K562 (cell line): Measurements from ENCODE around the gene XKR3. TPM values are rescaled to one million over a fixed set of nuclear protein-coding genes. Genes with fewer than 3 reads are reported as not detected.

Experiments
- DNMT1 ChIP-seq: fragments of 450-650 bp; IDR thresholded peaks from 2 replicates; pipeline ENCODE4 v1.6.1; 2016; ENCODE audit warnings: antibody characterized with exemption, mild to moderate bottlenecking
- EGR1 ChIP-seq: fragments of 450-650 bp; conservative IDR thresholded peaks from 2 replicates; pipeline ENCODE4 v1.6.1; 2017; ENCODE audit warnings: mild to moderate bottlenecking
- ESRRA ChIP-seq: fragments of 450-650 bp; IDR thresholded peaks from 2 replicates; pipeline ENCODE4 v1.6.1; 2014; ENCODE audit warnings: low read depth, mild to moderate bottlenecking, moderate library complexity, borderline replicate concordance
- NBN ChIP-seq: fragments of 450-650 bp; IDR thresholded peaks from 2 replicates; pipeline ENCODE4 v1.6.1; 2016; ENCODE audit warnings: low read depth, mild to moderate bottlenecking
- PHF8 ChIP-seq: fragments of 200-600 bp; sonication (generic); IDR thresholded peaks from 2 replicates; pipeline ENCODE4 v1.6.1; 2012; ENCODE audit warnings: mixed run types, mild to moderate bottlenecking, inconsistent platforms, low read length, moderate library complexity, borderline replicate concordance
- RBM14 ChIP-seq: fragments of 200-400 bp; formaldehyde crosslinking; IDR thresholded peaks from 2 replicates; pipeline ENCODE4 v1.6.1; 2018; ENCODE audit warnings: low read depth, mild to moderate bottlenecking, low read length, moderate library complexity, borderline replicate concordance; ENCODE audit not compliant: insufficient read depth
- SRSF7 ChIP-seq: fragments of 200-400 bp; formaldehyde crosslinking; optimal IDR thresholded peaks from 2 replicates; pipeline ENCODE3; 2017; ENCODE audit warnings: mild to moderate bottlenecking, low read depth, low read length
- YBX1 ChIP-seq: fragments of 450-650 bp; IDR thresholded peaks from 2 replicates; pipeline ENCODE4 v1.7.1; 2016; ENCODE audit warnings: mild to moderate bottlenecking
- ZNF316 ChIP-seq: fragments of 450-650 bp; IDR thresholded peaks from 2 replicates; pipeline ENCODE4 v1.6.1; 2016
- ZNF324 ChIP-seq: fragments of 250-450 bp; sonication (Bioruptor Pico); IDR thresholded peaks from 2 replicates; pipeline ENCODE4 v1.4.0; 2020; ENCODE audit warnings: mild to moderate bottlenecking
- ZNF77 ChIP-seq: fragments of 250-450 bp; sonication (Bioruptor Pico); IDR thresholded peaks from 2 replicates; pipeline ENCODE4 v1.5.0; 2020
- polyA plus RNA-seq, 8 experiments: library from polyadenylated mRNA; depleted of rRNA in 4 of 8; stranded (reverse) in 5 of 8; unstranded in 3 of 8; fragments of >200 nt; fragmentation: Nextera tagmentation in 2 of 8; fragmentation: Illumina TruSeq in 1 of 8; extraction: Ambion mirVana in 2 of 8; extraction: Trizol in 1 of 8; gene quantifications; 2 replicates each; pipeline versions ENCODE4 v1.2.1 to v1.2.3, GENCODE V29; 2011 to 2014; ENCODE audit warnings: inconsistent platforms in 1 of 8, missing spikeins in 1 of 8
- total RNA-seq, 7 experiments: library from RNA; depleted of rRNA in 6 of 7; stranded (reverse); fragments of >200 nt in 6 of 7; fragmentation: Illumina TruSeq in 2 of 7; extraction: Trizol in 2 of 7; gene quantifications; 2 replicates each; pipeline versions ENCODE4 v1.2.1 to v1.2.3, GENCODE V29; 2011 to 2021; ENCODE audit warnings: low replicate concordance in 1 of 7
- TF ChIP-seq, protein P1 (sequence below): fragments of 250-450 bp; sonication (Bioruptor Pico); IDR thresholded peaks from 2 replicates; pipeline ENCODE4 v1.5.0; 2021
- TF ChIP-seq, protein P2 (sequence below): sonication (generic); formaldehyde crosslinking; IDR thresholded peaks from 2 replicates; pipeline ENCODE4 v1.8.0; 2022; ENCODE audit warnings: missing genetic modification reagents, mild to moderate bottlenecking, moderate library complexity, borderline replicate concordance
- TF ChIP-seq, protein P3 (sequence below): fragments of 250-450 bp; sonication (Bioruptor Pico); IDR thresholded peaks from 2 replicates; pipeline ENCODE4 v1.4.0; 2020
- TF ChIP-seq, protein P4 (sequence below): fragments of 450-650 bp; conservative IDR thresholded peaks from 2 replicates; pipeline ENCODE4 v1.6.1; 2016; ENCODE audit warnings: missing genetic modification characterization, low read depth, mild to moderate bottlenecking, missing compliant biosample characterization, moderate library complexity
- TF ChIP-seq, protein P5 (sequence below): fragments of 450-650 bp; IDR thresholded peaks from 2 replicates; pipeline ENCODE4 v1.7.1; 2018; ENCODE audit warnings: mild to moderate bottlenecking, low read depth; ENCODE audit not compliant: partially characterized antibody
- TF ChIP-seq, protein P6 (sequence below): fragments of 450-650 bp; IDR thresholded peaks from 2 replicates; pipeline ENCODE4 v1.6.1; 2018; ENCODE audit warnings: mild to moderate bottlenecking, low read depth; ENCODE audit not compliant: partially characterized antibody

Gene XKR3
- total and polyA plus RNA-seq, 9 of the 15 experiments (the other 6 are each of a cell fraction or from before 2014, with no cell fraction given), result 3.5 to 11.5 (median 7.1) TPM

DNA sequence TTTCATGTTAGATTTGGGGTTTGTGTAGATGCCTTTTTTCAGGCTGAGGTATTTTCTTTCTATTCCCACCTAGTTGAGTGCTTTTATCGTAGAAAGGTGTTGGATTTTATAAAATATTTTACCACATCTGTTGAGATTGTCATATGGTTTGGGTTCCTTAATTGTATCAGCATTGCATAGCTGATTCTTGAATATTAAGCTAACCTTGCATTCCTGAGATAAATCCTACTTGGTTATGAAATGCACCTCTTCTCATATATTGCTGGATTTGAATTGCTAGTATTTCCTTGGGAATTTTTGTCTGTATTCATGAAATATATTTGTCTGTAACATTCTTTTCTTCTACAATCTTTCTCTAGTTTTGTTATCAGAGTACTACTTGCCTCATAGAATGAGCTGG, 10.1 kb downstream of the XKR3 start (continued):
- TF ChIP-seq, protein P1, sequence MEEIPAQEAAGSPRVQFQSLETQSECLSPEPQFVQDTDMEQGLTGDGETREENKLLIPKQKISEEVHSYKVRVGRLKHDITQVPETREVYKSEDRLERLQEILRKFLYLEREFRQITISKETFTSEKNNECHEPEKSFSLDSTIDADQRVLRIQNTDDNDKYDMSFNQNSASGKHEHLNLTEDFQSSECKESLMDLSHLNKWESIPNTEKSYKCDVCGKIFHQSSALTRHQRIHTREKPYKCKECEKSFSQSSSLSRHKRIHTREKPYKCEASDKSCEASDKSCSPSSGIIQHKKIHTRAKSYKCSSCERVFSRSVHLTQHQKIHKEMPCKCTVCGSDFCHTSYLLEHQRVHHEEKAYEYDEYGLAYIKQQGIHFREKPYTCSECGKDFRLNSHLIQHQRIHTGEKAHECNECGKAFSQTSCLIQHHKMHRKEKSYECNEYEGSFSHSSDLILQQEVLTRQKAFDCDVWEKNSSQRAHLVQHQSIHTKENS, result no peak
- TF ChIP-seq, protein P2, sequence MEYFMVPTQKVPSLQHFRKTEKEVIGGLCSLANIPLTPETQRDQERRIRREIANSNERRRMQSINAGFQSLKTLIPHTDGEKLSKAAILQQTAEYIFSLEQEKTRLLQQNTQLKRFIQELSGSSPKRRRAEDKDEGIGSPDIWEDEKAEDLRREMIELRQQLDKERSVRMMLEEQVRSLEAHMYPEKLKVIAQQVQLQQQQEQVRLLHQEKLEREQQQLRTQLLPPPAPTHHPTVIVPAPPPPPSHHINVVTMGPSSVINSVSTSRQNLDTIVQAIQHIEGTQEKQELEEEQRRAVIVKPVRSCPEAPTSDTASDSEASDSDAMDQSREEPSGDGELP, result no peak
- TF ChIP-seq RBM14, result no peak
- TF ChIP-seq, protein P3, sequence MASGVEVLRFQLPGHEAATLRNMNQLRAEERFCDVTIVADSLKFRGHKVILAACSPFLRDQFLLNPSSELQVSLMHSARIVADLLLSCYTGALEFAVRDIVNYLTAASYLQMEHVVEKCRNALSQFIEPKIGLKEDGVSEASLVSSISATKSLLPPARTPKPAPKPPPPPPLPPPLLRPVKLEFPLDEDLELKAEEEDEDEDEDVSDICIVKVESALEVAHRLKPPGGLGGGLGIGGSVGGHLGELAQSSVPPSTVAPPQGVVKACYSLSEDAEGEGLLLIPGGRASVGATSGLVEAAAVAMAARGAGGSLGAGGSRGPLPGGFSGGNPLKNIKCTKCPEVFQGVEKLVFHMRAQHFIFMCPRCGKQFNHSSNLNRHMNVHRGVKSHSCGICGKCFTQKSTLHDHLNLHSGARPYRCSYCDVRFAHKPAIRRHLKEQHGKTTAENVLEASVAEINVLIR (CRISPR knock-in tag), result no peak
- TF ChIP-seq, protein P4, sequence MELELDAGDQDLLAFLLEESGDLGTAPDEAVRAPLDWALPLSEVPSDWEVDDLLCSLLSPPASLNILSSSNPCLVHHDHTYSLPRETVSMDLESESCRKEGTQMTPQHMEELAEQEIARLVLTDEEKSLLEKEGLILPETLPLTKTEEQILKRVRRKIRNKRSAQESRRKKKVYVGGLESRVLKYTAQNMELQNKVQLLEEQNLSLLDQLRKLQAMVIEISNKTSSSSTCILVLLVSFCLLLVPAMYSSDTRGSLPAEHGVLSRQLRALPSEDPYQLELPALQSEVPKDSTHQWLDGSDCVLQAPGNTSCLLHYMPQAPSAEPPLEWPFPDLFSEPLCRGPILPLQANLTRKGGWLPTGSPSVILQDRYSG, result no peak
- TF ChIP-seq YBX1, result no peak
- TF ChIP-seq EGR1, result no peak
- TF ChIP-seq, protein P5, sequence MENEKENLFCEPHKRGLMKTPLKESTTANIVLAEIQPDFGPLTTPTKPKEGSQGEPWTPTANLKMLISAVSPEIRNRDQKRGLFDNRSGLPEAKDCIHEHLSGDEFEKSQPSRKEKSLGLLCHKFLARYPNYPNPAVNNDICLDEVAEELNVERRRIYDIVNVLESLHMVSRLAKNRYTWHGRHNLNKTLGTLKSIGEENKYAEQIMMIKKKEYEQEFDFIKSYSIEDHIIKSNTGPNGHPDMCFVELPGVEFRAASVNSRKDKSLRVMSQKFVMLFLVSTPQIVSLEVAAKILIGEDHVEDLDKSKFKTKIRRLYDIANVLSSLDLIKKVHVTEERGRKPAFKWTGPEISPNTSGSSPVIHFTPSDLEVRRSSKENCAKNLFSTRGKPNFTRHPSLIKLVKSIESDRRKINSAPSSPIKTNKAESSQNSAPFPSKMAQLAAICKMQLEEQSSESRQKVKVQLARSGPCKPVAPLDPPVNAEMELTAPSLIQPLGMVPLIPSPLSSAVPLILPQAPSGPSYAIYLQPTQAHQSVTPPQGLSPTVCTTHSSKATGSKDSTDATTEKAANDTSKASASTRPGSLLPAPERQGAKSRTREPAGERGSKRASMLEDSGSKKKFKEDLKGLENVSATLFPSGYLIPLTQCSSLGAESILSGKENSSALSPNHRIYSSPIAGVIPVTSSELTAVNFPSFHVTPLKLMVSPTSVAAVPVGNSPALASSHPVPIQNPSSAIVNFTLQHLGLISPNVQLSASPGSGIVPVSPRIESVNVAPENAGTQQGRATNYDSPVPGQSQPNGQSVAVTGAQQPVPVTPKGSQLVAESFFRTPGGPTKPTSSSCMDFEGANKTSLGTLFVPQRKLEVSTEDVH, result no peak
- peak; percentile 49; the same call in 1 of the 2 replicates for TF ChIP-seq ZNF316
- no peak for TF ChIP-seq NBN
- no peak for TF ChIP-seq ZNF77 (CRISPR knock-in tag)
- TF ChIP-seq SRSF7, result no peak
- TF ChIP-seq, protein P6, sequence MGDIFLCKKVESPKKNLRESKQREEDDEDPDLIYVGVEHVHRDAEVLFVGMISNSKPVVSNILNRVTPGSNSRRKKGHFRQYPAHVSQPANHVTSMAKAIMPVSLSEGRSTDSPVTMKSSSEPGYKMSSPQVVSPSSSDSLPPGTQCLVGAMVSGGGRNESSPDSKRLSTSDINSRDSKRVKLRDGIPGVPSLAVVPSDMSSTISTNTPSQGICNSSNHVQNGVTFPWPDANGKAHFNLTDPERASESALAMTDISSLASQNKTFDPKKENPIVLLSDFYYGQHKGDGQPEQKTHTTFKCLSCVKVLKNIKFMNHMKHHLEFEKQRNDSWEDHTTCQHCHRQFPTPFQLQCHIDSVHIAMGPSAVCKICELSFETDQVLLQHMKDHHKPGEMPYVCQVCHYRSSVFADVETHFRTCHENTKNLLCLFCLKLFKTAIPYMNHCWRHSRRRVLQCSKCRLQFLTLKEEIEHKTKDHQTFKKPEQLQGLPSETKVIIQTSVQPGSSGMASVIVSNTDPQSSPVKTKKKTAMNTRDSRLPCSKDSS, result peak; percentile 8
- peak; percentile 96 for TF ChIP-seq ZNF324 (CRISPR knock-in tag)
- TF ChIP-seq ESRRA, result no peak
- no peak for TF ChIP-seq PHF8
- TF ChIP-seq DNMT1, result no peak
